Neural crest cell (in vitro differentiated cells): ENCODE measurements around the gene HES7. TPM values are rescaled to one million over a fixed set of nuclear protein-coding genes. Genes with fewer than 3 reads are reported as not detected.

Experiments used
- DNase-seq: peaks from one replicate; pipeline ENCODE4 v3.0.0; 2021; ENCODE audit warnings: low read depth, mixed read lengths, low spot score
- H3K27ac Mint-ChIP-seq: one replicate; pipeline ENCODE4 v1.8.0; 2021; ENCODE audit warnings: mild to moderate bottlenecking, mixed read lengths; ENCODE audit not compliant: unreplicated experiment
- H3K27me3 Mint-ChIP-seq: 2 replicates; pipeline ENCODE4 v1.8.0; 2021; ENCODE audit warnings: low read depth, mild to moderate bottlenecking, mixed read lengths
- H3K36me3 Mint-ChIP-seq: 2 replicates; pipeline ENCODE4 v1.8.0; 2021; ENCODE audit warnings: low read depth, mild to moderate bottlenecking, mixed read lengths
- H3K4me1 Mint-ChIP-seq: 2 replicates; pipeline ENCODE4 v1.8.0; 2021; ENCODE audit warnings: mixed read lengths
- H3K4me3 Mint-ChIP-seq: one replicate; pipeline ENCODE4 v1.8.0; 2021; ENCODE audit warnings: mild to moderate bottlenecking, mixed read lengths
- H3K9me3 Mint-ChIP-seq: 2 replicates; pipeline ENCODE4 v1.8.0; 2021; ENCODE audit warnings: mixed read lengths
- CTCF ChIP-seq: fragments of 200-600 bp; sonication (generic); conservative IDR thresholded peaks from 2 replicates; pipeline ENCODE4 v1.5.0; 2021; ENCODE audit warnings: antibody characterized with exemption, mild to moderate bottlenecking
- total RNA-seq: library from RNA; stranded (reverse); gene quantifications from 2 replicates; pipeline ENCODE4 v1.2.1, GENCODE V29; 2021

The HES7 gene
- total RNA-seq, 1 donor from 2014 or later = 0.56 TPM

- no peak for DNase-seq
- no peak overlapping the region for H3K27ac Mint-ChIP-seq
- H3K36me3 Mint-ChIP-seq = no peaks in the 10 kb centered on the region
- TF ChIP-seq CTCF = no peak
- H3K4me1 Mint-ChIP-seq = peaks cover 38% of the 10 kb centered on the region
- H3K27me3 Mint-ChIP-seq = peaks cover 69% of the 10 kb centered on the region
- no peaks in the 10 kb centered on the region for H3K9me3 Mint-ChIP-seq
- H3K4me3 Mint-ChIP-seq = peak overlapping the region; percentile 42
Observed at GRCh38 chr17:8128125-8128784, 4.3 kb upstream of the HES7 start.

DNA sequence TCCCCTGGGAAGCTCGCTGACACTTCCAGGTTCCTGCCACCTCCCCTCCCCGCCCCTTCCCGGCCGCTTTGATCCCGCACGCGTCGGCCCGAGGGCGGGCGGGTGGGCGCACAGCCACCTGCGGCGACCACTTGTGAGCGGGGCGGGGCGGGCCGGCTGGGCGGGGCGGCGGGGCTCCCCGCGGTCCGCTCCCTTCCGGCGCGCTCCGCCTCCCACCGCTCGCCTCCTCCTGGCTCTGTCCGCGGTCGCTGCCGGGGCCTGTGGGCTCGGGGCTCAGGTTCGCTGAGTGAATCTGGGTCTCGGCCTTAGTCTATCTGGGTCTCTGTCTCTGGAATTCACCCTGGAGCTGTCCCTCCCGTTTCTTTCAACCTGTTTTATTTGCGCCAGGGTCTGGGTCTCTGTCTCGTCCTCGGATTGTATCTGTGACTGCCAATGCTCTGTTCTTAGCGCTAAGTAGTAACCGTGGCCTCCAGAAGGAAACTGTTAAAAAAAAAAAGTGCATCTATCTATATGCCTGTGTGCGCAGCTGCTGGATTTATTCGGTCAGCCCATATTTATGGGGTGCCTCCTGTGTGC lies 2.7 kb upstream of the HES7 start:
- Mint-ChIP-seq H3K4me1 (peaks cover 45% of the 10 kb centered on the region), H3K27me3 (peaks cover 82% of the 10 kb centered on the region), H3K4me3 (peak overlapping the region; percentile 90), H3K27ac (no peak overlapping the region), H3K9me3 (no peaks in the 10 kb centered on the region), H3K36me3 (no peaks in the 10 kb centered on the region)
- DNase-seq = peak; percentile 30
- TF ChIP-seq CTCF = peak; percentile 15

- peak; percentile 27 for DNase-seq
- Mint-ChIP-seq H3K36me3 (no peaks in the 10 kb centered on the region), H3K9me3 (no peaks in the 10 kb centered on the region), H3K27ac (no peak overlapping the region), H3K4me1 (peaks cover 47% of the 10 kb centered on the region), H3K4me3 (peak overlapping the region; percentile 88), H3K27me3 (peaks cover 82% of the 10 kb centered on the region)
- TF ChIP-seq CTCF = no peak
Observed at GRCh38 chr17:8125947-8126490, 2.1 kb upstream of the HES7 start.

DNA sequence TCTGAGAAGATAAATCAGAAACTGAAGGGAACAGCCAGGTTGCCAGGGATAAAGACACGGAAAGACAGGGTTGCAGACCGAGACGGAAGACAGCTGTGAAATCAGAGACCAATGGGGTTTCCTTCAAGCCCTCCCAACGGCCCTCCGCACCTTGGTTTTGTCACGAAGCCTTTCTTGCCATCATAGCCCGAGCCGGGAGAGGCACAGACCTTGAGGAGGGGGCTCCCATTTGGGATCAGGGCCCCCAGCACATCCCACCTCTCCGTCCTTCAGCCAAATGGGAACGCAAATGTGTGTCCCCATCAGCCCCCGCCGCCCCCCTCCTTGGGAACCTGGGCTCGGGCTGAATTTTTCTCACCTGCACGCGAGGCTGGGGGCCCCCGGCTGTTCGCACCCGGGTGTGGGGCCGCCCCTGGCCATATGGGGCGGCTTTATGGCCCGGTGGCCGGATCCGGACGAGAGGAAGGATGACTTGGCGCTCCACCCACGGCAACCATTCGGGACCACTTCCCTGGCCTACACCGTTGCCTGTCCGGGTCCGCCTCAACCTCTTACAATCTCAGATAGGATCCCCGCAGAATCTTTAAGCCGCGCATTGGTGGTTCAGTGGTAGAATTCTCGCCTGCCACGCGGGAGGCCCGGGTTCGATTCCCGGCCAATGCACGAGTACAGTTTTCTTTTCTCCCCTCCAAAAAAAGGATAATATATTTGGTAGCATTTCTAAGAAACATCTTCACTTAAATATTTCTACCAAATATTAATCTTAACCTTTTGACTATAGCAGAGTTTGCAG lies 1.4 kb upstream of the HES7 start:
- Mint-ChIP-seq H3K9me3 (no peaks in the 10 kb centered on the region), H3K27ac (no peak overlapping the region), H3K27me3 (peaks cover 89% of the 10 kb centered on the region), H3K4me1 (peaks cover 54% of the 10 kb centered on the region), H3K4me3 (peak overlapping the region; percentile 88), H3K36me3 (peaks cover 2% of the 10 kb centered on the region)
- TF ChIP-seq CTCF = no peak
- DNase-seq = peak; percentile 93

- Mint-ChIP-seq H3K9me3 (no peaks in the 10 kb centered on the region), H3K27ac (no peak overlapping the region), H3K36me3 (peaks cover 10% of the 10 kb centered on the region), H3K4me1 (peaks cover 62% of the 10 kb centered on the region), H3K27me3 (peaks cover 89% of the 10 kb centered on the region), H3K4me3 (peak overlapping the region; percentile 88)
- peak; percentile 13 for DNase-seq
- TF ChIP-seq CTCF = no peak
Observed at GRCh38 chr17:8124350-8125153, 646 bp upstream of the HES7 start.
